Transverse colon (tissue), 4 donors: ENCODE measurements around the gene GALNT2.

Experiments used
- CTCF ChIP-seq, 5 experiments: fragments of 200-600 bp in 3 of 5; fragments of 450-650 bp in 2 of 5; sonication (generic) in 3 of 5; IDR thresholded peaks; 1 replicate in 2 of 5; 2 replicates in 3 of 5; pipeline ENCODE4 v1.5.1; 2016 to 2017; ENCODE audit warnings: antibody characterized with exemption in 5 of 5, inconsistent platforms in 3 of 5, mild to moderate bottlenecking in 2 of 5, moderate library complexity in 1 of 5
- EP300 ChIP-seq: sonication (generic); formaldehyde crosslinking; IDR thresholded peaks from one replicate; pipeline ENCODE4 v1.6.1; 2017; ENCODE audit warnings: antibody characterized with exemption, low read depth
- POLR2A ChIP-seq: fragments of 450-650 bp; IDR thresholded peaks from one replicate; pipeline ENCODE4 v1.6.1; 2016; ENCODE audit warnings: antibody characterized with exemption, mild to moderate bottlenecking, moderate library complexity
- POLR2AphosphoS5 ChIP-seq, 3 donors: sonication (generic); formaldehyde crosslinking; IDR thresholded peaks; one replicate each; pipeline ENCODE4 v1.6.1; 2016; ENCODE audit warnings: antibody characterized with exemption in 3 of 3

- TF ChIP-seq CTCF (IDR thresholded peaks at IDR 0.05) (no peak), POLR2AphosphoS5 (IDR thresholded peaks at IDR 0.05) (no peak), POLR2A (no peak), EP300 (no peak)
Measured at GRCh38 chr1:230286890-230287269, 219.8 kb downstream of the GALNT2 start.
